Measurements from ENCODE around the gene PAK3.

Gene PAK3

DNA sequence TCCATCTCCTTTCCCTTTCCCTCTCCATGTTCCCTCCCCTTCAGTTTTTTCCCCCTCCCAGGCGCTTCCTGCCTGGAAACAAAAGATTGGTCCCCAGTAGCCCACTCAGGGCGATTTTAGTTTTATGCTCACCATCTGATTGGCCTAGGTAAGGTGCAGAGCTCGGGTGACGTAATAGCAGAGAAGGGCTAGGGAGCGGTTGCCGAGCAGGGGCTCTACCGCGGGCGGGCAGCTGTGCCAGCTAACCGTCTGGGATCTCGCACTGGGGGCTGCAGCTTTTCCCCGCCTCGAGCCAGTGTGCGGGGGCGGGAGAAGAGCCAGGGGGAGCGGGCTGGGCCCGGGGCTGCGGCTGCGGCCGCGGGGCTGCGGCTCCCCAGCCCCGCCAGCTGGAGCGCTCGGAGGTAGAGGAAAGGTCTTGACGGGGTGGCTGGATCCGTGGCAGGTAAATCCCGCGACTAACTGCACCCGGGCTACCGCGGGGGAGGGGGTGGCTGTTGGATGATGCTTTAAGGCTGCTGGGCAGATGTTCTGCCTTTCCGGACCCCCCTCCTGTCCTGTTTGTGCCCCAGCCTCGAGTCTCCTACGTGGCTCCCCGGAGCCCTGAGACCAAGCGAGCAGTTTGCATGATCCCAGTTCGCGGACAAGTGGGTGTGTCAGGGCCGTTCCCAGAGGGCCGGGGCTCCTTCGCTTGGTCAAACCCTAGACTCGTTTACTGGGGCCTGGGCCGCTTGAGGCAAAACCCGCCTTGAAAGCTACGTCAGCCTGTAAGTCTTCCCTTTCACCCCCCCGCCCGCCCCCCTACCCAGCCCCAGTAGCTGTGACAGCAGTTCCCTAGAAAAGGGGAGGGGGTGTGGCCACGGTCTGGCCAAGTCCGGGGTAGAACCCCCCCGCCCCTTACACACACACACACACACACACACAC, at the start of gene PAK3:
TSS of gene PAK3 (plus strand) at position 218 of the 922 bp plus-strand sequence. CDS start 26,913 bp downstream, outside the sequence.
- DNase-seq: peak; percentile 59

DNA sequence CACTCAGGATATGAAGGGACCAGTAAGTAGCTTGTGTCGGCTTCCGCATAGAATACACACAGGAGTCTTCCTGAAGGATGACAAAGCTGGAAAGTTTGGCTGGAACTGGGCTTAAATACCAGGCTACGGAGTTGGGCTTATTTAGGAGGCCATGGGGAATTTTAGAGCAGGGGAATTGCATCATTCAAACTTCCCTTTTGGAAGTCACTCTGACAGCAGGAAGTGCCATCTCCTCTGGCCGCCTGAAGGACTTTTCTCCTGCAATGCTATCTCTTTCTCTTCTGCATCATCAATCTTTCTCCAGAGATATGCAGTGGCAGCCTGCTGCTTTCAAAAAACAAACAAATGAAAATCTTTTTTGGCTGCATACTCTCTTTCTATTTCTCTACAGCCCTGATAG, 48.4 kb upstream of the PAK3 start:
- DNase-seq: no peak

DNA sequence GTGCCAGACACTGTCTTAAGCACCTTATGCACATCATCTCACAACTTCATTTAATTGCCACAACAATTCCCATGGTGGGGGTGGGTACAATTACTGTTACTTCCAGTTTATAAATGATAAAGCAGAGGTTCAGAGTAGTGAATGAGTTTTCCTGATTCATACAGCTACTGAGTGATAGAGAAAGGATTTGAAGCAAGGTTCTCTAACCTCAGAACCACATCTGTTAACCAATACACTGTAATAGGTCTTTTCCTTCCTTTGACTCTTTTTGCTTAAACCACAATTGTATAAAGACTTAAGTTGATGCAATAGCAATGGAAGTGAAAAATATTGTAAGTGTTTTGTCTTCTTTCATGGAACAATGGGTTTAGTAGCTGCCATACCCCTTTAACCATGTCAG, 43.5 kb upstream of the PAK3 start:
- no peak for DNase-seq

DNA sequence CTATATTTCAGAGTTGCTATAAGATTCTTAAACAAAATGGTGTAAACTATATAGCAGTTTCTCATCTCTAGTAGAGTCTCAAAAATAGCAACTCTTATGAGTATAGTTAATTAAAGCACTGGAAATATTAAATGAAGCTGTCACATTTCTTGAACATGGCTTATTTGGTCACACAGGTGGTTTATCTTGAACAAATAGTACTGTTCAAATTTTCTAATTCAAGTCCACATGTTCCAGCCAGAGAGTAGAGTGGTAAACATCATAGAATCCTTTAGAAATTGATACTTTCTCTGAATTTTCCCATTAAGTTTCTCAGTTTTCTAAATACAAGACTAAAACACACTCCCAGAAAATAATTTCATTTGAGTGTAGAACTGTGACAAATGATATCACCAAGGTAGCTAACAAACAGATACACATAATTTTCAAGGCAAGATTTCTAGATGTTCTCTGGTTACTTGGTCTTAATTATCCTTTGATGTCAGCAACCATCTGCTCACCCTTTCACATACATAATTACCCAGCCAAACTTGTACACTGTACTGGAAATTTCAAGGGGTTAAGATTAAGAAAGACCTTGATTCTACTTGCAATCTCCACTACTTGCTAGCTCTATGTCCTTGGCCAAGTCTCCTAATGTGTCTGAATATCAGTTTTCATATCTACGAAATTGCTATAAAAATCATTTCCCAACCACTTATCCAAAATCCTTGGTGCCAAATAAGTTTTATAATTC, 24.3 kb upstream of the PAK3 start:
- DNase-seq: no peak

DNA sequence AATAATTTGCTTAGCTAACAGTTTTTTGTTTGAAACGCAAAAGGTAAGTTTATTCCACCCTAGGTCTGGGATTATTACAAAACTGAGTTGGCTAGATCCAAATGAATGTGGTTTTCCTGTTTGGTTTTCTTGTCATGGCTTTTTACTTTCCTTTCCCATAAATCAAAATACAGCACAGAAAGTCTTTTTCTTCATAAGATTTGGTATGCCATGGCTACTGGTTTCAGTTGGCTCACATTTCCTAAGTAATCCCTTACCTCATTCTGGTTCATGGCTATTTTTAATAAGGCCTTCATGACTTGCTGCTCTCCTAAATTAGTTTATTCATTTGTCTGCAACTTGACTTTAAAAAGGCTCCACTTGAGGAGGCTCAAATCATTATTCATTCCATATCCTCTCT, 12.9 kb upstream of the PAK3 start:
- DNase-seq: no peak

DNA sequence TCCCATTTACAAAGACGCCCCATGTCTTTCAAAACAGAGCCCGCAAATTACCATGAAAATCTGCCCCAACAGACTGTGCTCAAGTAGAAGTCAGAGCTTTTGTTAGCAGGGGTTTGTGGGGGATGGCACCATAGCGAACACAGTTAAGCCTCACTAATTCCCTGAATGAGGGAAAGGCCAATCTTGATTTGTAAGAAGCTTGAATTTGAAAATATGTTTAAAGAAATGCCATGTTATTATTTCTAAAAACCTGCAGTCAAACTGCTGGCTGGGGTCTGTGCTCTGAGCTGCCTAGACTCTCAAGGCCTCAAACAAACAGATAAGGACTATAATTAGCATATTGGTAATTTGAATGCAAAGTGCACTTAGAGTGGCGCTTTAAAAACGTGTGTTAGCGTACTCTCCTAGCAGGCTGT, 9.4 kb upstream of the PAK3 start:
- no peak for DNase-seq

DNA sequence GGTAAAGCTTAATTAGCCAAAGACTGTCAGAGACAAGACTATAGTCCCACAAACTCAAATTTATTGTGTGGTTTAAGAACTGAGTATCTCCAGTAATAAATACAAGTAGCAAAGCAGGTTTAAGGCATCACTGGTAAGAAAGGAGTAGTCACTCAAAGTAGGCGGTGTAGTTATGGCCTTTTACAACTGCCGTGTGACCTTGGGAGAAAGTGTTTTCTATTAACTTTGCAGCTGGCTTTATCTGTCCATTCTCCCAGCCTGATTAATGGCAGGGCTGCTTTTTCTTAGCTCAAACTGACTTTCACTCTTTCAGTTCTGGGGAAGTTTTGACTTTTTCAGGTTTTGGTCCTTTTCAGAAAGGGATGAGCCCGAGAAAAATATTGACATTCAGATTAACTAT, 7.4 kb upstream of the PAK3 start:
- no peak for DNase-seq

DNA sequence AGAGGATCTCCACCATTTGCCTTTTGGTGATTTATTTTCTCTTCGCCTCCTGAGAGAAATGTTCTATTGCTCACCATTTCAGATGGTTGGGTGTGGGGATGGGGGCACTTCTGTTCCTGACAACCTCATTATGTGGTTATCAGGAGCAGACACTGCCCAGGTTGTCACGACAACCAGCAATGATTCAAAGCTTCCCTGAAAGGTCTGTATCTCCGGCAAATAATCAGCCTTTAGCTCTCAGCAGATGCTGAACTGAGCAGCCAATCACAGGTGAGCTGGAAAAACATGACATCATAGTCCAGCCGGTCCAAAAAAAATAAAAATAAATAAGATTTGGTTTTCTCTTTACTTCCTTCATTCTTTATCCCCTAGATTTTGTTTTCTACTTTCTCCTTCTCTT, 5.5 kb upstream of the PAK3 start:
- no peak for DNase-seq

DNA sequence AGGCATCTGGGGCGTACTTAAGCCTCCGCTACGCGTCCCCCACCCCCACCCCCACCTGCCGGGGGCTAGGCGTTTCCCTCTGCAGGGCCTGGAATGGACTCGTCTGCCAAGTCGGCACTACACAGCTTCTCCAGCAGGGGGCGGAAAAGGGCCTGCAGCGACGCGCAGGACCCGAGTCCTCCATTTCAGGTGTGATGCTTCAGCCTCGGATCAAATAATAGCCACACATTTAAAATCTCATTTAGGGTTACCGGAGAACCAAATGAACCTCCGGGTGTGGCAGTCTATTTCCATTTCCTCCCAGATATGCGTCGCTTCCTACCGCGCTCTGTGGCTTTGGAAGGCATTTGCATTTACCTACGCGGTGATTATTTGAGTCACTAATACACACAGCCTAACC, 2.9 kb downstream of the PAK3 start:
- peak; percentile 1 for DNase-seq

DNA sequence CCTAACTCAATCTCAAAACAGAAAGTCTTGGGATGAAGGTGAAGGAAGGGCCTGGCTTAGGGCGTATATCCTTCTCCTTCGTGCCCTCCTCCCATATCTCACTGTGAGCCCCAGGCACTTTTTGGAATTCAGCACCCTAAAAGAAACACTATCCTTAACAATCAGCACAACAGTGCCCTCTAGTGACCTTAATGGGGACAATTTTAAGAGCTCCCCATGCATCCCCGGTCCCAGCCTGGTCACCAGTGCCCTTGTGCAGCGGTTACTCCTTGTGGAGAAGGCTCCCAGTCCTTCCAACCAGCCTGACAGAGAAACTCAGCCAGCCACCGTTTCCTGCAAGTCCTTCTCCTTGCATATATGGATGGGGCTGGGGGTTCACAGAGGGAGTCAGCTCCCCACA, 4.2 kb downstream of the PAK3 start:
- DNase-seq: peak; percentile 18

DNA sequence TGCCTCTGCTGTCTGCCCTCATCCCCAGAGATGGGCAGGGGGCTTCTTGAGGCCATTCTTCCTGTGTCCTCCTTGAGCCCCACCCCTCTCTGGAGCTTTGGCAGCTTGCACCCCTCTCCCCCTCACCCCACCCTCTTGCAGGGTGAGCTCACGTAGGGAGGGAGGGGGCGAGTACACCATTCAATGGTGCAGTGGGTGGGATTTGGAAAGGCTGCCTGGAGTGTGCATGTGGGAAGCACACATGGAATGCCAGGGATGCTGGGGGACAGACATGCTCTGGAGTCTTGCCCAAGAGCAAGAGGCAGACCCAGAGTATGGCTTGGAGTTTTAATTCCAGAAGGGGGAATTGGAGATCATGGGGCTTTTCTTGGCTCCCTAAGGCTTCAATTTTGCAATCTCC, 5.6 kb downstream of the PAK3 start:
- no peak for DNase-seq

DNA sequence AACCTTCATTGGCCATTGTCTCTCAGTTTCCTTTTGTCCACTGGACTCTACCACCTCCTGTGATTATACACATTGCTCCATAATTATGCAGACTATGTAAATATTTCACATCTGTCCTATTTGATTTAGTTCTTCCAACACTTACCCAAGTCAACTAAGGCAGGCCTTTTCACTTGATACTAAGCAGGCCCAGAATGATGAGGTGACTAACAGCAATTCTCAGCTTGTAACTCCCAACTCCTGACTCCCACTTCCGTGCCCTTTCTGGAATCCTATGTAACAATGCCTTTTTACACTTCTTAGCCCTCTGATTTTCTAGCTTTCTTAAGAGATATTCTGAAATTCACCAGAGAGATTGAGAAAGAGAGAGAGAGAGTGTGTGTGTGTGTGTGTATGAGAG, 6.6 kb downstream of the PAK3 start:
- DNase-seq: no peak

DNA sequence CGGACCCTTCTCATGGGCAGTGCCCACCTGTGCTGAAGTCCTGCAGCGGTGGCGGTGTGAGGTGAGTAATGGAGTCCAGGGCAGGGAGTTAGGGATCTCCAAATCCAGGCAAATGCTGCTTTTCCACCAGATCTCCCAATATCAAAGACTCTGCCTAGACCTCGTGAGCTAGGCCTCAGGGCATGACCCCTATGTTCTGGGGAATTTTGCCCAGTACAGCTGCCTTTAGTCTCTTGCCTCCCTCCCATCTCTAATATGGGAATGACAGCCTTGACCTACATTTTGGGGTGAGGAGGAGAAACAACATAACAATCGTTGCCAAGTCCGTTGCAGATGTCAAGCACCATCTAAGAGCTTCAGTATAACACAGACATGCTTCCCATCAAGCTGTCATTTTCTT, 7.3 kb downstream of the PAK3 start:
- no peak for DNase-seq

DNA sequence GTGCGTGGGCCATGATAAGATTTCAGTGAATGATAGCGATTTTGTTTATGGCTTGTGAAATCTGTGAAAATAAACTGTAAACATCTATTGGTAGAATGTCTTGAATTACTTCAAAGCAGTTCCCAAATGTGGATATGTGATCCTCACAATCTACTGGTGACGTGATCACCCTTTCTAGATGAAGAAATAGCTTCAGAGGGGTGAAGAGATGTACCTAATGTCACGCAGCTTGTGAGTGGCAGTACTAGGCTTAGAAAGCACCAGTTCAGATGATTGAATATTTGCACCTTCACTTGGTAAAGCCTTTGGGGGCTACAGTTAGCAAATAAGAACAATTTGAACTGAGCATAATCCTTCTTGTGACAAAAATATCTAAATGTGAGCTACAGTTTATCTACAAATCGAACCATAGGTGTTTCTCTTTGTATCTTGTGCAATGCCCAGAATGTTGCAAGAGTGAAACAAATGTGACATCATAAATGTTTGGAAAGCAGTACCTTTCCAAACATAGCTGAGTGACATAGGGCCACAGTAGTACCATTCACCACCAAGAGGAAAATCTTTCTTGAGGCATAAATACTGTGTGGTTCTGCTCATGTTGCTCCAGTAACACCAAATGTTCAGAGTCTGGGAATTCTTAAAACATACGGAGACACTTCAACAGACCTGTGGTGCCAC, 14.2 kb downstream of the PAK3 start:
- no peak for DNase-seq

DNA sequence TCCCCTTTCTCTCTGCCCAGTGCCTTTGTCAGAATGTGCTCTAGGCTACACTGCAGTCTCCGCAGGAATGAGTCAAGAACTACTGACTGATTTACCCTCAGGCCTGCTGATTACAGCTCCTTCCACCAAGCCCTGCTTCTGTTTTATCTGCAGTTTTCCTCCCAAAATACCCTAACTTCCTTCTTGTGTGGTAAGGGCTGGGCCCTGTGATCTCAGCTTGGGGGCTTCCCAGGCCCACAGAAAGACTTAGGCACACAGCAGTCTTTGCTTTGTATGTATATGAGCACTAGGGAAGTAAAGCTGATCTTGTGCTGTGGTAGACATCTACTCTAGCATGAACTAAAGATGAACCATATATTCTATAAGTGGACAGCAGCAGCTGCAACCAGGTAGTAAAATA, 18.8 kb downstream of the PAK3 start:
- DNase-seq: no peak

DNA sequence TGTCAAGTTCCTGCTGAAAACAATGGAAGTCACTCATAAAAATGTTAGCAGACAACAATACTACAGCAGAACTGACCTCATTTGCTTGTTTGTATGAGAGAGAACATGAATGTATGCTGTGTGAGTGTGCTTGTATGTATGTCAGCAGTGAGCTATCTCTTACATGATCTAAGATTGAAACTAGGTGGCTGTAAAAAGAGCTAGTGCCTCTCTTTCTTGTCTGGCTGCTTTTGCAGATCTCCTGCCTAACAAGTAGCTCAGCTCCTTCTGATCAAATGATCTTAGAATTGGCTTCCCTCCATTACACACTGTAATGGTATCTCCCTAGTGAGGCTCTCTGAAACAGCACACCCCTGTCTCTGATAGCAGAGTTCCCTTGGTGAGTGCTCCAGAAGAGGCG, 20.7 kb downstream of the PAK3 start:
- no peak for DNase-seq

DNA sequence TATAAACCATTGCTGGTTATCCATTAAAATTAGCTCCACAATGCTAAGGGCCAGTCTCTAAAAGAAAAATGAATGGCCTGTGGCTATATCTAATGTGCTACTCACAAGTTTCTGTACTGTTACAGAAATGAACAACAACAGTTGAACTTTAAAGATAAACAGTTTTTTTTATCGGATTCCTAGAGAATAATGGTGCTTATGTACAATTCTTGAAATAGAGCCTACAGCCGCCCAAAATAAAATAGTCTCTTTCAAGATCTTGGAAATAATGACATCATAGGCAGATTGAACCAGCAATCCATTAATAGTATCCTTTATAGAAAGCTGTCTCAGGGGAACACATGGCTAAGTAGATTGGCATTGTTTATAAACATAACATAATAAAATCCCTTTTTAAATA, 23.4 kb downstream of the PAK3 start:
- no peak for DNase-seq

DNA sequence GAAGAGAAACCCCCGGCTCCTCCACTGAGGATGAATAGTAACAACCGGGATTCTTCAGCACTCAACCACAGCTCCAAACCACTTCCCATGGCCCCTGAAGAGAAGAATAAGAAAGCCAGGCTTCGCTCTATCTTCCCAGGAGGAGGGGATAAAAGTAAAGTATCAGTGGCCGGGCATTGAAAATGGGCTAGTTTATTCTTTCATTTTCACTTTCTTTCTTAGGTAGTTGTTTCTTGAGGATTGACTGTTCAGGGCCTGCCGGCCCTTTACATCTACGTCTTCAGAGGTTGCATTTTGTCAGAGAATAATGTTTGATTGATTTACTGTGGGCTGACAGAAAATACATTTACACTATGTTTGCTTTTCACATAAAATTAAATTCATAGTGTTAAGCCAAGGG, 27.1 kb downstream of the PAK3 start:
- DNase-seq: no peak

DNA sequence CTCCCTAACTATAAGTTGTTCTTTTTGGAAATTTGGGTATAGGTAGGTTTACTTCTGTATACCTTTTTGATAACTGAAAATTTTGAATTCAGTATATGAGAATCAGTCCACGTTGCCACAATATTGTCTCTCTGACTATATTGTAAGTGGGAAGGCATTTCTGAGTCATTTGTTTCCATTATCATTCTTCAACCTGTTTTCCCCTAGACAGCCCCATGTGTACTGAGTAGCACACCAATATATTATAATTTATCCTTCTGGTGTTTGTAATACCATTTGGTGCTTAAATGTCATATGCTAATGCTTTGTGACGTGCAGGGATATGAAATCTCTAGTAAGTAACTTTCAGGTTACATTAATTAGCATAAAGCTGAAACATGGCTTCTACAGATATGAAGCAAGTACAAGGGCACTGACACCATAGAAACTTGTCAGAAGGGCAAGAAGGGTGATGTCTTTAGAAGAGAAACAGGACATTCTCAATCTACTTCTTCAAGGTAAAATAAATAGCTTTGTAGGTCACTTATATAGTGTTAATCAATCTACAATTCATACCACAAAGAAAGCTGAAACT, 27.7 kb downstream of the PAK3 start:
- DNase-seq: no peak

DNA sequence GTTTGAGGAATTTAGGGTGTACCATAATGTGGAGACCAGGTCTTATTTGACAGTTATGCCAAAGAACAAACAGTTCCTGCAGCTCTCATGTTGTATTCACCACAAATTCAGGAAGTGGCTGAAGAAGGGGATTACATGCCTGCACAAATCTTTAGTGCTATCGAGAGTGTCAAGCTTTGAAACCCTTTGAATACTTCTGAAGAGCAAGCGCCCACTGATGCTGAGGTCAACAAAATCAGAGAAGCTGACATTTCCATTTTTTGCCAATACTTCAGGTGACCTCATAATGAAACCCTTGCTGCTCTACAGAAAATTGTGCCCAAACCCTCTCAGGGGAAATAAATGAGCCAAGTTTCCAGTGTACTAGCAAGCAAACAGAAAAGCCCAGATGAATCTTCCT, 28.4 kb downstream of the PAK3 start:
- DNase-seq: no peak

DNA sequence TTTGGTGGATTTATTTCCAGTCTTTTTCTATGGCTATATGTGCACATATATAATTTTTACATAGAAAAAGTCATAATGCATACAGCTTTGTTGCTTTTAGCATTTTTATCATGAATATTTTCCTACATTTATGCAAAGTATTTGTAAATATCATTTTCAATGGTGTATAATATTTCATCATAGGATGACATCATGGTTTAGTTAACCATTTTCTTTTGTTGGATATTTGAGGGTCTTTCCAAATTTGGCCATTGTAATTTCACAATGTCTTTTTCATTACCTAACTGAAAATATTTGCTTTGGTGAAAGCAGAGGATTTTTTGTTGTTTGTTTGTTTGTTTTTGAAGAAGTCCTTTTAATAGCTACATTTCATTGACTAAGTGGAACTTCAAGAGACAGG, 31.0 kb downstream of the PAK3 start:
- DNase-seq: no peak

DNA sequence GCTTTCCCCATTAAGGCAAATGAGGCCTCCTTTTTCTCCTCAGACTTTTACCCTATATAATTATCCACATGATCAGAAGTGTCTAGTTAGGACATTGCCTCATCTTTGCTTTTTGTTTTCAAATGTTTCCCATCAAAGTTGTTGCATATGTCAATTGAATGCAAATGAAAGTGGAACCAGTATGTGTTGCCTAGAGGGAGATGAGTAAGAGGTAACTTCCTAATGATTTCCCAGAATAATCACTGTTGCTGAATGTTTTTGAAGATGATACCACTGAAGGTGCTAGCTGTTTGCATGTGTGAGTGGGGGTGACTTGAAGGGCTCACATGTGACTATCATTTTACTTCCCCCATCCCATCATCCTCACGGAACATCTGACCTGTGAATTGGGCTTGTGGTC, 33.9 kb downstream of the PAK3 start:
- no peak for DNase-seq

DNA sequence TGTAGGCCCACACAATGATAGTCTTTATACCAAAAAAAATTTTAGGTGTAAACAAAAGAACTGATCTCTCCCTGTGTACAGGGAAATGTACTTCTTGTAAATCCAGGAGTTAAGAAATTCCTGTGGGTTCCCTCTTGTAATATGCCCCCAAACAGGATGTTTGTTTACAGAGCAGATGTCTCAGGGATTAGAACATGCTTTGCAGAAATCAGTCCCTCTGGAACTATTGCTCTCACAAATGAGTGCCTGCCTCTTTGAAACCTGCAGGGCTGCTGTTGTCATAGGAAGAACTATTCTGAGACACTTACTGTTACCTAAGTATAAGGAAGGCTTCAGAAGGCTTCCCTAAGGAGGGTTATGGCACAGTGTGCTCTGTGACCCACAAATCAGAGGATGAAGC, 35.6 kb downstream of the PAK3 start:
- DNase-seq: no peak
